Measurements from ENCODE around the gene TMCC1. TPM values are rescaled to one million over a fixed set of nuclear protein-coding genes. Genes with fewer than 3 reads are reported as not detected.
A peak's percentile ranks its signal among the peaks of the same experiment; 100 is the strongest.

The TMCC1 gene
- total RNA-seq, 2 donors from 2014 or later, result 10.1 to 13.2 TPM

DNA sequence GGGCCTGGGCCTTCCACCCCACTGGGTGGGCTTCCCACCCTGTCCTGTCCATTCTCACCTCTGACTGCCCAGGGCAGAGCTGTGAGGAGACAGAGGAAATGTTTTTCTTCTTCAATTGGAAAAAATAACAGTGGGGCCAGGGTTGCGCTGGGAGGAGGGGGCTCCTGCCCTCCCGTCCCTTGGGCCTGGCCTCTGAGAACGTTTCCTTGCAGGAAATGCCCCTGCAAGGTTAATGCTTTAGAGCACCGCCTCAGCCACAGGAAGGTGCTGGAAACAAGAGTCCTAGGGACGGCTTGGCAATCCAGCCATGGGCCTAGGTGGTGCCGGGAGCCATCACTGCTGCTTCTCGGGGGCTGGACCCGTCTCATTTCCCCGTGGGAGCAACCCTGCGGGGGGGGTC lies 283.2 kb downstream of the TMCC1 start:
- ATAC-seq (no peak), DNase-seq (no peak)
- Histone ChIP-seq H3K27ac (peak overlapping the region in 1 of 4 donors; percentile 7), H3K9me3 (no peaks in the 10 kb centered on the region), H3K4me1 (peaks cover 31% of the 10 kb centered on the region), H3K4me3 (no peak overlapping the region), H3K36me3 (replicated peaks in 1 of 2; ENCODE audit: insufficient read depth in 1 of 2, low read depth in 2 of 2) (no peaks in the 10 kb centered on the region), H3K27me3 (no peaks in the 10 kb centered on the region)
- intact Hi-C loops (cut with DNase I), result loop anchor here (10.0 kb wide), 1 partner anchor 125 kb away; no protein-coding TSS in a partner anchor
- 52 to 53% methylated on average over 10 of the region's 10 CpGs for WGBS, 2 donors
- TF ChIP-seq, protein P1, sequence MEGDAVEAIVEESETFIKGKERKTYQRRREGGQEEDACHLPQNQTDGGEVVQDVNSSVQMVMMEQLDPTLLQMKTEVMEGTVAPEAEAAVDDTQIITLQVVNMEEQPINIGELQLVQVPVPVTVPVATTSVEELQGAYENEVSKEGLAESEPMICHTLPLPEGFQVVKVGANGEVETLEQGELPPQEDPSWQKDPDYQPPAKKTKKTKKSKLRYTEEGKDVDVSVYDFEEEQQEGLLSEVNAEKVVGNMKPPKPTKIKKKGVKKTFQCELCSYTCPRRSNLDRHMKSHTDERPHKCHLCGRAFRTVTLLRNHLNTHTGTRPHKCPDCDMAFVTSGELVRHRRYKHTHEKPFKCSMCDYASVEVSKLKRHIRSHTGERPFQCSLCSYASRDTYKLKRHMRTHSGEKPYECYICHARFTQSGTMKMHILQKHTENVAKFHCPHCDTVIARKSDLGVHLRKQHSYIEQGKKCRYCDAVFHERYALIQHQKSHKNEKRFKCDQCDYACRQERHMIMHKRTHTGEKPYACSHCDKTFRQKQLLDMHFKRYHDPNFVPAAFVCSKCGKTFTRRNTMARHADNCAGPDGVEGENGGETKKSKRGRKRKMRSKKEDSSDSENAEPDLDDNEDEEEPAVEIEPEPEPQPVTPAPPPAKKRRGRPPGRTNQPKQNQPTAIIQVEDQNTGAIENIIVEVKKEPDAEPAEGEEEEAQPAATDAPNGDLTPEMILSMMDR (IDR thresholded peaks at IDR 0.05), result no peak
- no peak for TF ChIP-seq POLR2A (IDR thresholded peaks at IDR 0.05)

DNA sequence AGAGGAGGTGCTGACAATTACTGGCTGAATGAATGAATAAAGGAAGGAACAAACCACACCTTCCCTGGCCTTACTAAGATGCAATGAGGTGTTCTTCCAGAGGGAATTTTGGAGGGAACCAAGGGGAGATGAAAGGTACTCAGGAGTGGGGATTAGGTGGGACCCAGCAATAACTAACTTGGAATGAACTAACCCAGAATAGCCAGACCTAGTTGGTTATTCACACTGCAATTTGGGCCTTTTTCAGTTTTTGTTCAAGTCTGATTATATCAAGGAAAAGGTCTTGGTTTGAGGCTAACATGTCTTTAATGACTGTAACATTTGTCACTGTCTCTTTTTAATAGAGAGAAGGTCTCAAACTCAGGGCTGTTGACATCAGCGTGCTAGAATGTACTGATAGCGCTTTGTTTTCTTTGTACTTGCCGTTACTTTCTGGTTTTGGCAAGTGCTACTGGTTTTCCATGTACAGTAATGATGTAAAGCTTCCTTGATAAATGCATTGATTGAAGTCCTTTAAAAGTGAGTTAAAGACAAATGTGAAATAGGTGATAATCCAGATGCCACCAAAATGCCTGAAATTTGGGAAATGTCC lies 283.8 kb downstream of the TMCC1 start:
- intact Hi-C loops (cut with DNase I), result loop anchor here (10.0 kb wide), 1 partner anchor 125 kb away; no protein-coding TSS in a partner anchor
- 16 to 19% methylated on average over 3 of the region's 3 CpGs for WGBS, 2 donors
- ATAC-seq, result no peak
- Histone ChIP-seq H3K4me1 (peaks cover 28% of the 10 kb centered on the region), H3K4me3 (no peak overlapping the region), H3K27me3 (no peaks in the 10 kb centered on the region), H3K27ac (peak overlapping the region in 1 of 4 donors; percentile 7), H3K36me3 (replicated peaks in 1 of 2; ENCODE audit: insufficient read depth in 1 of 2, low read depth in 2 of 2) (no peaks in the 10 kb centered on the region), H3K9me3 (no peaks in the 10 kb centered on the region)
- TF ChIP-seq, protein P1 (IDR thresholded peaks at IDR 0.05), result no peak
- TF ChIP-seq POLR2A (IDR thresholded peaks at IDR 0.05), result no peak
- no peak for DNase-seq

DNA sequence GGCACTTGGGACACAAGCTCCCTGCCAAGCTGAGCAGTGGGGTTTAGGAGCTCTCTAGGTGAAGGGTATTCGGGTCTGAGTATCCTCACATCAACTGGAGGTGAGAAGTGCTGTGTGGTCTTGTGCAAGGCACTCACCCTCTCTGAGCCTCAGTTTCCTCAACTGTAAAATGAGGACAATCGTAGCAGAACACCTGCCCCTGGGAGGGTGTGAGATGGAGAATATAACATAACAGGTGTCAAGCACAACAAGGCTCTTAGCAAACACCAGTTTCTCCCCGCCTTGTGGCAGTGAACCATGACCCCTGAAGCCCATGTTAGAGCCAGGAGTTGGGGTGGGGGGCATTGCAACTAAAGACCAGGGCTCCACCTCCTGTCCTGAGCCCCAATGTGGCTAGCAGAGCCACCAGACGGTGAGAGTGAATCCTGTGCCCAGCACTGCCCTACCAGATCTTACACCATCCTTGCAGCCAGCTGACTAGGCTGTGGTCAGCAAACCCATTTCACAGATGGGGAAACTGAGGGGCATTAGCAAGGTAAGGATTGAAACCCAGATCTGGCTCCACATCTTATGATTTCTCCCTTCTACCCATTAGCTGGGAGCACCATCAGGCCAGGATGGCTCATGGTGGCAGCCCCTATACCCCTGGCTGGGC lies 284.4 kb downstream of the TMCC1 start:
- WGBS, 2 donors, result 78 to 88% methylated on average over 3 to 4 of the region's 4 CpGs
- Histone ChIP-seq H3K27ac (peak overlapping the region in 1 of 4 donors; percentile 74), H3K4me1 (peaks cover 31% of the 10 kb centered on the region), H3K9me3 (no peaks in the 10 kb centered on the region), H3K27me3 (no peaks in the 10 kb centered on the region), H3K36me3 (replicated peaks in 1 of 2; ENCODE audit: insufficient read depth in 1 of 2, low read depth in 2 of 2) (no peaks in the 10 kb centered on the region), H3K4me3 (no peak overlapping the region)
- intact Hi-C loops (cut with DNase I), result no loop called here
- TF ChIP-seq POLR2A (IDR thresholded peaks at IDR 0.05), result no peak
- TF ChIP-seq, protein P1 (IDR thresholded peaks at IDR 0.05), result no peak
- no peak for ATAC-seq
- DNase-seq, result no peak

DNA sequence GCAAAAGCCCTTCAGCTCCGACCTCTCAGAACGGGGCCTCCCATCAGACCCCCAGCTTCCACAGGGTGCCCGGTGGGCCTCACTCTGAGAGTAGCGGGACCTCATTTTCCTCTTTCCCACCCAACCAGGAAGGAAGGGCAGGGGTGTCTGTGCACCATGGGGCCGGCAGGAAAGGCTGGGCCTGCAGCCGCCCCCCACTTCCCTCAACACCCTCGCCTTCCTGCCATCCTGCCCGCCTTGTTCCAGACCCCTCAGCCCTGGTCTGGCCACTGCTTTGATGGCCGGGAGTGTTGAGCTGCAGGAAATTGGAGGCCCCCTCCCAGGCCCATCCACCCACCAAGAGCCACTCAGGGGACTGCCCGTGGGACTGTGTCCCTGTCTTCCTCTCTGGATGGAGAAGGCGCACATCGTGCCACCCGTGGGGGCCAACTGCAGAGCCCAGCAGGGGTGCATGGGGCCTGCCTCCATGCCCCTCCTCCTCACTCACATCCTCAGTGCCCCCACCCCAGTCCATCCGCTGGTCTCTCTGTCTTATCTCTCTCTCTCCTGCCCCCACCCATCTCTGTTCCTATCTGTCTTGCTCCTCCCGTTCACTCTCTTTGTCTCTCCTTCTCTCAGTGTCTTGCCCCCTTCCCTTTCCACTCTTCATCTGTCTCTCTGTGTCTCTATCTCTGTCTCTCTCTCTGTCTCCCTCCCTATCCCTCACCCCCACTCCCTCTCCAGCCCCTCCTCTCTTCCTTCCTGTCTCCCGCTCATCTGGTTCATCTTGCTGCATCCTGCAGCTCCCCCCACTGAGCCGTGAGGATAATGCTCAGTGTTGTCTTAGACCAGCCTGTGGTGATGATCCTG lies 285.2 kb downstream of the TMCC1 start:
- Histone ChIP-seq H3K9me3 (no peaks in the 10 kb centered on the region), H3K4me3 (no peak overlapping the region), H3K27ac (peak overlapping the region in 2 of 4 donors; percentile 74 to 79), H3K36me3 (replicated peaks in 1 of 2; ENCODE audit: insufficient read depth in 1 of 2, low read depth in 2 of 2) (no peaks in the 10 kb centered on the region), H3K27me3 (no peaks in the 10 kb centered on the region), H3K4me1 (peaks cover 38% of the 10 kb centered on the region)
- no peak for TF ChIP-seq POLR2A (IDR thresholded peaks at IDR 0.05)
- TF ChIP-seq, protein P1 (IDR thresholded peaks at IDR 0.05), result no peak
- WGBS, 2 donors, result 75 to 76% methylated on average over 10 to 16 of the region's 17 CpGs
- peak in 1 of 4 donors; percentile 13 for DNase-seq
- intact Hi-C loops (cut with DNase I), result no loop called here
- ATAC-seq, result no peak
